ENCODE results near the gene IQCK.

GRCh38 chr16:19784183-19784736 lies 66.2 kb downstream of the IQCK start:
- TF ChIP-seq POLR2AphosphoS5 (IDR thresholded peaks at IDR 0.05; ENCODE audit: low read depth, low read length) (no peak), SIN3A (IDR thresholded peaks at IDR 0.05; ENCODE audit: borderline replicate concordance, insufficient read depth, low read depth, low read length) (no peak), CTCF (IDR thresholded peaks at IDR 0.05) (no peak)

Measured in Panc1 (cell line).